ENCODE data around the gene ADGRA1.
"Not testable (repeated sequence)": the region's sequence is repeated elsewhere in the genome, so short reads cannot be mapped to it uniquely, and the experiment has no call there.

The ADGRA1 gene

GRCh38 chr10:133111640-133112039 is 23.9 kb downstream of the ADGRA1 start:
- not testable (repeated sequence) for DNase-seq (ENCODE audit: low read depth)

GRCh38 chr10:133113146-133113830 is 25.6 kb downstream of the ADGRA1 start:
- no peak for DNase-seq (ENCODE audit: low read depth)

- DNase-seq (ENCODE audit: low read depth) = no peak
Observed at GRCh38 chr10:133113847-133114246, 26.1 kb downstream of the ADGRA1 start.

GRCh38 chr10:133114251-133114650 is 26.5 kb downstream of the ADGRA1 start:
- no peak for DNase-seq (ENCODE audit: low read depth)

GRCh38 chr10:133114726-133115452 is 27.2 kb downstream of the ADGRA1 start:
- DNase-seq (ENCODE audit: low read depth) = no peak

- no peak for DNase-seq (ENCODE audit: low read depth)
Observed at GRCh38 chr10:133115453-133115842, 27.7 kb downstream of the ADGRA1 start.

GRCh38 chr10:133115976-133116375 is 28.3 kb downstream of the ADGRA1 start:
- DNase-seq (ENCODE audit: low read depth) = no peak

- no peak for DNase-seq (ENCODE audit: low read depth)
Observed at GRCh38 chr10:133116455-133116854, 28.7 kb downstream of the ADGRA1 start.

GRCh38 chr10:133117036-133117687 is 29.4 kb downstream of the ADGRA1 start:
- DNase-seq (ENCODE audit: low read depth) = no peak

GRCh38 chr10:133117688-133118071 is 30.0 kb downstream of the ADGRA1 start:
- DNase-seq (ENCODE audit: low read depth) = no peak

- no peak for DNase-seq (ENCODE audit: low read depth)
Observed at GRCh38 chr10:133121479-133121878, 33.8 kb downstream of the ADGRA1 start.

- no peak for DNase-seq (ENCODE audit: low read depth)
Observed at GRCh38 chr10:133122171-133122935, 34.6 kb downstream of the ADGRA1 start.

- DNase-seq (ENCODE audit: low read depth) = no peak
Observed at GRCh38 chr10:133123050-133123745, 35.5 kb downstream of the ADGRA1 start.

- DNase-seq (ENCODE audit: low read depth) = no peak
Observed at GRCh38 chr10:133123746-133124356, 36.1 kb downstream of the ADGRA1 start.

- DNase-seq (ENCODE audit: low read depth) = no peak
Observed at GRCh38 chr10:133124357-133125211, 36.9 kb downstream of the ADGRA1 start.

- no peak for DNase-seq (ENCODE audit: low read depth)
Observed at GRCh38 chr10:133125901-133126300, 38.2 kb downstream of the ADGRA1 start.

GRCh38 chr10:133126431-133127290 is 38.9 kb downstream of the ADGRA1 start:
- no peak for DNase-seq (ENCODE audit: low read depth)

- no peak for DNase-seq (ENCODE audit: low read depth)
Observed at GRCh38 chr10:133127291-133128125, 39.8 kb downstream of the ADGRA1 start.
